ENCODE data around the gene LRRIQ3. TPM values are rescaled to one million over a fixed set of nuclear protein-coding genes. Genes with fewer than 3 reads are reported as not detected.
"Not testable (repeated sequence)": the region's sequence is repeated elsewhere in the genome, so short reads cannot be mapped to it uniquely, and the experiment has no call there.

The LRRIQ3 gene
- total and polyA plus RNA-seq, 2 donors (not counting 3 experiments of a cell fraction or from before 2014, with no cell fraction given) = 0.21 to 1.1 TPM

GRCh38 chr1:74180490-74180889 lies 17.5 kb downstream of the LRRIQ3 start:
- FAIRE-seq = no peak
- Histone ChIP-seq H3K27ac (ENCODE audit: insufficient read depth, low read depth, low read length) (no peak overlapping the region), H3K36me3 (ENCODE audit: control insufficient read depth in 2 of 2, extremely low read depth in 1 of 2, insufficient read depth in 2 of 2, low read length in 2 of 2) (no peaks in the 10 kb centered on the region), H3K27me3 (ENCODE audit: control insufficient read depth in 2 of 2, insufficient read depth in 2 of 2, low read length in 2 of 2) (no peaks in the 10 kb centered on the region), H3K9me1 (replicated peaks; ENCODE audit: control insufficient read depth, extremely low read depth, insufficient read depth, low read length) (no peaks in the 10 kb centered on the region), H3K4me3 (replicated peaks in 1 of 3; ENCODE audit: insufficient read depth in 1 of 3, low read depth in 1 of 3, low read length in 3 of 3) (no peak overlapping the region), H3K4me1 (ENCODE audit: control insufficient read depth, extremely low read depth, insufficient read depth, low read length) (no peaks in the 10 kb centered on the region), H2AFZ (ENCODE audit: low read depth, low read length) (no peak overlapping the region), H3K9me3 (replicated peaks; ENCODE audit: control insufficient read depth, insufficient read depth, low read length) (no peaks in the 10 kb centered on the region), H3K79me2 (ENCODE audit: control insufficient read depth, insufficient read depth, low read length) (no peaks in the 10 kb centered on the region), H3K9ac (replicated peaks; ENCODE audit: extremely low read depth, insufficient read depth, low read length) (no peak overlapping the region), H3K4me2 (ENCODE audit: insufficient read depth, low read length) (no peak overlapping the region), H4K20me1 (replicated peaks; ENCODE audit: control insufficient read depth, extremely low read depth, insufficient read depth, low read length) (no peaks in the 10 kb centered on the region)
- dilution Hi-C loops (cut with MboI; ENCODE audit: extremely low pct_ligation_motif_present, low sequenced_read_pairs) (no loop called here), intact Hi-C loops (cut with micrococcal nuclease) (no loop called here)
- ChIA-PET POLR2A (no interaction called here), CTCF (interaction anchor here (1.6 kb wide), 1 partner anchor 86 kb away, joined by 3 read pairs; no protein-coding TSS in a partner anchor)
- DNase-seq (ENCODE audit: low read depth, low spot score) = no peak
- no TSS peak for BruUV-seq (replicated peaks)
- TF ChIP-seq JUN (IDR thresholded peaks at IDR 0.05; ENCODE audit: borderline replicate concordance, insufficient read depth, insufficient read length, low read depth) (no peak), MAX (IDR thresholded peaks at IDR 0.05; ENCODE audit: insufficient read depth, insufficient read length) (no peak), POLR2A (IDR thresholded peaks at IDR 0.05; ENCODE audit: low read depth, low read length) (no peak), CTCF (IDR thresholded peaks at IDR 0.05; ENCODE audit: extremely low read depth in 1 of 2, insufficient read depth in 1 of 2, low read depth in 1 of 2, low read length in 2 of 2) (no peak), EZH2 (IDR thresholded peaks at IDR 0.05; ENCODE audit: borderline replicate concordance, low read depth, low read length, severe bottlenecking) (no peak), MYC (IDR thresholded peaks at IDR 0.05; ENCODE audit: low read depth, low read length) (no peak), GATA2 (IDR thresholded peaks at IDR 0.05; ENCODE audit: insufficient read depth, insufficient read length, low read depth, low read length) (no peak), POLR2AphosphoS5 (IDR thresholded peaks at IDR 0.05; ENCODE audit: insufficient read depth, low read depth, low read length) (no peak), FOS (IDR thresholded peaks at IDR 0.05; ENCODE audit: borderline replicate concordance, insufficient read depth, low read length) (no peak)

GRCh38 chr1:74174423-74174822 lies 23.6 kb downstream of the LRRIQ3 start:
- H4K20me1 ChIP-seq (replicated peaks; ENCODE audit: control insufficient read depth, extremely low read depth, insufficient read depth, low read length); dilution Hi-C loops (cut with MboI; ENCODE audit: extremely low pct_ligation_motif_present, low sequenced_read_pairs); H3K79me2 ChIP-seq (ENCODE audit: control insufficient read depth, insufficient read depth, low read length); H3K36me3 ChIP-seq (ENCODE audit: control insufficient read depth in 2 of 2, extremely low read depth in 1 of 2, insufficient read depth in 2 of 2, low read length in 2 of 2); H3K4me3 ChIP-seq (replicated peaks in 1 of 3; ENCODE audit: insufficient read depth in 1 of 3, low read depth in 1 of 3, low read length in 3 of 3); POLR2A ChIA-PET; BruUV-seq (replicated peaks); DNase-seq (ENCODE audit: low read depth, low spot score); FAIRE-seq; H3K27me3 ChIP-seq (ENCODE audit: control insufficient read depth in 2 of 2, insufficient read depth in 2 of 2, low read length in 2 of 2); H3K9ac ChIP-seq (replicated peaks; ENCODE audit: extremely low read depth, insufficient read depth, low read length); H3K4me1 ChIP-seq (ENCODE audit: control insufficient read depth, extremely low read depth, insufficient read depth, low read length); H3K27ac ChIP-seq (ENCODE audit: insufficient read depth, low read depth, low read length); H3K9me3 ChIP-seq (replicated peaks; ENCODE audit: control insufficient read depth, insufficient read depth, low read length); intact Hi-C loops (cut with micrococcal nuclease); H2AFZ ChIP-seq (ENCODE audit: low read depth, low read length); CTCF ChIA-PET; H3K4me2 ChIP-seq (ENCODE audit: insufficient read depth, low read length); H3K9me1 ChIP-seq (replicated peaks; ENCODE audit: control insufficient read depth, extremely low read depth, insufficient read depth, low read length): not testable (repeated sequence)
